GM12865 (cell line): ENCODE measurements around the gene SLC17A2.

Source experiments
- DNase-seq: peaks from one replicate; pipeline ENCODE4 v3.0.0; 2010; ENCODE audit warnings: low read depth
- H3K4me3 ChIP-seq: 2 replicates; pipeline ENCODE4 v1.5.1; 2011; ENCODE audit warnings: mild to moderate bottlenecking, low read depth, low read length, control low read depth
- TF ChIP-seq, protein P1 (sequence below): IDR thresholded peaks from 2 replicates; pipeline ENCODE4 v1.5.1; 2011; ENCODE audit warnings: low read length, control low read depth, low read depth, inconsistent platforms; ENCODE audit not compliant: insufficient read depth; ENCODE audit errors: missing control alignments

The SLC17A2 gene

DNA sequence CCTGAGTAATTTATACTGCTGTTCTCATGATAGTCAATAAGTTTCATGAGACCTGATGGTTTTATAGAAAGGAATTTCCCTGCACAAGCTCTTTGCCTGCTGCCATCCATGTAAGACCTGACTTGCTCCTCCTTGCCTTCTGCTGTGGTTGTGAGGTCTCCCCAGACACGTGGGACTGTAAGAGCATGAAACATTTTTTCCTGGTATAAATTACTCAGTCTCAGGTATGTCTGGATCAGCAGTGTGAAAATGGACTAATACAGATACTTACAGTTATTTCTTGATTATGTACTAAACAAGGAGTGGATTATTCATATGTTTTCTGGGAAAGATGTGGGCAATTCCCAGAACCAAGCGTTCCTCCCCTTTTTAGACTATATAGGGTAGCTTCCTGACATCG, 30.2 kb upstream of the SLC17A2 start:
- H3K4me3 ChIP-seq, result no peak overlapping the region
- DNase-seq, result no peak
- TF ChIP-seq, protein P1, sequence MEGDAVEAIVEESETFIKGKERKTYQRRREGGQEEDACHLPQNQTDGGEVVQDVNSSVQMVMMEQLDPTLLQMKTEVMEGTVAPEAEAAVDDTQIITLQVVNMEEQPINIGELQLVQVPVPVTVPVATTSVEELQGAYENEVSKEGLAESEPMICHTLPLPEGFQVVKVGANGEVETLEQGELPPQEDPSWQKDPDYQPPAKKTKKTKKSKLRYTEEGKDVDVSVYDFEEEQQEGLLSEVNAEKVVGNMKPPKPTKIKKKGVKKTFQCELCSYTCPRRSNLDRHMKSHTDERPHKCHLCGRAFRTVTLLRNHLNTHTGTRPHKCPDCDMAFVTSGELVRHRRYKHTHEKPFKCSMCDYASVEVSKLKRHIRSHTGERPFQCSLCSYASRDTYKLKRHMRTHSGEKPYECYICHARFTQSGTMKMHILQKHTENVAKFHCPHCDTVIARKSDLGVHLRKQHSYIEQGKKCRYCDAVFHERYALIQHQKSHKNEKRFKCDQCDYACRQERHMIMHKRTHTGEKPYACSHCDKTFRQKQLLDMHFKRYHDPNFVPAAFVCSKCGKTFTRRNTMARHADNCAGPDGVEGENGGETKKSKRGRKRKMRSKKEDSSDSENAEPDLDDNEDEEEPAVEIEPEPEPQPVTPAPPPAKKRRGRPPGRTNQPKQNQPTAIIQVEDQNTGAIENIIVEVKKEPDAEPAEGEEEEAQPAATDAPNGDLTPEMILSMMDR, result no peak

DNA sequence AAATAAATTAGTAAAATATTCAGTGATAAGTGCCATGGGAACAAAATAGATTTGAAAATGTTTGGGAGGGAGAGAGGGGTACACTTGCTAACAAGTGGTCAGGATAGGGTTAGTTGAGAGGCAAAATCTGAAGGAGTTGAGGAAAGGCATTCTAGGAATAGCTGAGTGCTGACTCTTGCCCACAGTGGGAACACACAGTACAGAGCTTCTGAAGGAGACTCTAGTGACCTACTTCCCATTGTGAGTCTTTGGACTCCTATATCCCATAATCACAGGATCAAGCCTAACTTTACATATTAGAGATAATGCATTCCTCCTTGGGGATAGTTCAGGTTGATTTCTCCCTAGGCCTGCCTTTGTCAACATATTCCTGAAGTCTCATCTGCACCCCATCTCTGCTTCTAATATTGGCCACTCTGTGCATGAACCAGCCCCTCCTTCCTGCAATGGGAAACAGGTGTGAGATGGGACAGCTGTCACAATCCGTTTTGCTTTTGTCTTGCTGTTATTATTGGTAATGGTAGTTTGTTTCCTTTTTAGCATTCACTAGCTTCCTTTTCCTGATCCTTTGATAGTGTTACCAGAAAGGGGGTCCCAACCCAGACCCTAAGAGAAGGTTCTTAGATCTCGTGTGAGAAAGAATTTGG, 29.5 kb upstream of the SLC17A2 start:
- TF ChIP-seq, protein P1, result no peak
- peak; percentile 36 for DNase-seq

DNA sequence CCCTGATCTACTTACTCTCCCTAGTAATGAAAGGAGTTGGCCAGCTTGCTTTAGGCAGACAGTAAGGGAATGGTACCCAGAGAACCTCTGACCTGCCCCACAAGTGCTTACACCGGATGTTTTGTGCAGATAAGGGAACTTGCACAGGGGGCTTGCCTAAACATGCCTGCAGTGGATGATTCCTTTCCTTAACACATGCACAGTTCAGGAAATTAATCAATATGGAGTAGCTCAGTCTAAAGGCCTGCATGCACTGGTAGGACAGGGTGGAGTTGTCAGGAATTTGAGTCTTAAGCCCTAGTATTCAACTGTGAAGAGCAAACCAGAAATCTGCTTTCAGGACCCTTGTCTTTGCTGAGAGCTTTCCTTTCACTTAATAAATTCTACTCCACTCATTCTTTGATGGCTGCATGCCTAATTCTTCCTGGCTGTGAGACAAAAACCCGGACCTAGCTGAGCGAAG, 28.2 kb upstream of the SLC17A2 start:
- H3K4me3 ChIP-seq, result no peak overlapping the region
- TF ChIP-seq, protein P1, result no peak
- DNase-seq, result no peak

More for the DNA sequence above, 29.5 kb upstream of the SLC17A2 start:
- no peak overlapping the region; the same call in 1 of the 2 replicates for H3K4me3 ChIP-seq

DNA sequence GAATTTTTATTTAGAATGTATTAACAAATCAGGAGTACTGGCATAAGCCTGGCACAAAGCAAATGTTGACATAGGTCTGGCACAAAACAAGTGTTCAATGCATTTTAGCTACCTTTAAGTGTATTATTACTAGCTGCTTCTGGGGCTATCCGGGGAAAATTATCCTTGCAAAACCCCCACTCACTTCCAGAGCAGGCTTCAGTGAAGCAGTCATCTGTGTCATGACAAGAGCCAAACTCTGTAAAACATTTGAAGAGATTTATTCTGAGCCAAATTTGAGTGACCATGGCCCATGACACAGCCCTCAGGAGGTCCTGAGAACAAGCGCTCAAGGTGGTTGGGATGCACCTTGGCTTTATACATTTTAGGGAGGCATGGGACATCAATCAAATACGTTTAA, 25.7 kb upstream of the SLC17A2 start:
- DNase-seq, result no peak

DNA sequence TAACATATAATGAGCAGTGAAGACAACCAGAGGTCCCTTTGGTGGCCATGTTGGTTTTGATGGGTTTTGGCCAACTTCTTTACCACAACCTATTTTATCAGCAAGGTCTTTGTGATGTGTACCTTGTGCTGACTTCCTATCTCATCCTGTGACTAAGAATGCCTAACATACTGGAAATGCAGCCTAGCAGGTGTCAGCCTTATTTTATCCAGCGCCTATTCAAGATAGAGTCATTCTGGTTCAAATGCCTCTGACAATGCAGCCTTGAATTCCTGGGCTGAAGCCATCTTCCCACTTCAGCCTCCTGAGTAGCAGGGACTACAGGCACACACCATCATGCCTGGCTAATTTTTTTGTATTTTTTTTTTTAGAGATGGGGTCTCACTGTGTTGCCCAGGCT, 24.3 kb upstream of the SLC17A2 start:
- DNase-seq, result no peak
- TF ChIP-seq, protein P1, result no peak
- no peak overlapping the region for H3K4me3 ChIP-seq

More for the DNA sequence above, 25.7 kb upstream of the SLC17A2 start:
- no peak overlapping the region for H3K4me3 ChIP-seq
- TF ChIP-seq, protein P1, result no peak

DNA sequence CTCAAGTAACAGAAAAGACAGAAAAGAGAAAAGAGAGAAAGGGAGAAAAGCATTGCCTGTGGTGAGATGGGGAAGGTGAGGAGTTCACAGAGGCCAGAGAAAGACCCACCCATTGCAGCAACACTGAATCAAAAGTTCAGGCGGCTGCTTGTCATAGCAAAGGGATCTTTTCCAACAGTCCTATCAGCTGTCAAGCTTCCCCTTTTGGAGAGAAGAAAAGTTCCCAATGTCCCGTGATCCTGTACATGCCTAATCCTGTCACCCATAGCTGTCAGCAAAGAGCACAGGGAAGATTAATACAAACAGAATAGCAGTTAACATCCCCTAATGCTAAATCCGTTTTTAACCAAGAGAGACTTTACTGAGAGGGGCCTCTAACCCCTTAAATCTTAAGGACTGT, 23.2 kb upstream of the SLC17A2 start:
- TF ChIP-seq, protein P1, result no peak

DNA sequence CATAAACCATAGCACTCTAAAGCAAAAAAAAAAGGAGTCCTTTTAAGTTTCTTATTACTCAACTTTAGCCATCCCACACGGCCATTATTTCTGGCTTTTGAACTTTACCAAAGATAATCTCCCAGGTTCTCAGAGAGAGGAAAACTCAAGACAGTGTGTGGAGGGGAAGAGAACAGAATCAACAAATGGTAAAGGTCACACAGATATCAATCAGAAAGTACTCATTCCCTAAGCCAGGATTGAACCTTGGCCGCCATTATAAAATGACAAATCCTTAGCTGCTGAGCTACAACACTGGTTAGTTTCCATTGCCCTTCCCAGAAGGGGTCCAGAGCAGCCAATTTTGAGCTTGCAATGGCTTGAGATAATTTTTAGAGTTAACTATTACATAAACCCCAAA, 22.0 kb upstream of the SLC17A2 start:
- TF ChIP-seq, protein P1, result no peak
- no peak for DNase-seq

More for the DNA sequence above, 23.2 kb upstream of the SLC17A2 start:
- DNase-seq, result no peak
- no peak overlapping the region for H3K4me3 ChIP-seq

More for the DNA sequence above, 22.0 kb upstream of the SLC17A2 start:
- no peak overlapping the region for H3K4me3 ChIP-seq
